Neural cell (in vitro differentiated cells): ENCODE results near the gene ALDH3A2. TPM values are rescaled to one million over a fixed set of nuclear protein-coding genes. Genes with fewer than 3 reads are reported as not detected.

Source experiments
- H2AFZ ChIP-seq: fragments of 200-600, 300-800 bp; sonication (generic), shearing (Covaris generic); 2 replicates; pipeline ENCODE4 v1.6.0; 2014; ENCODE audit warnings: low read depth, mild to moderate bottlenecking, antibody characterized with exemption, low read length, moderate library complexity
- H3F3A ChIP-seq: fragments of 200-600 bp; shearing (Covaris generic); 2 replicates; pipeline ENCODE4 v1.6.1; 2016; ENCODE audit warnings: mild to moderate bottlenecking, moderate library complexity, mixed read lengths, antibody characterized with exemption, low read length; ENCODE audit not compliant: insufficient read depth, poor library complexity, severe bottlenecking
- H3K27ac ChIP-seq: fragments of 200-600, 300-800 bp; sonication (generic), shearing (Covaris generic); 2 replicates; pipeline ENCODE4 v1.5.1; 2014; ENCODE audit warnings: mild to moderate bottlenecking, low read length, moderate library complexity
- H3K27me3 ChIP-seq: fragments of 300-800, 200-600 bp; sonication (generic), shearing (Covaris generic); 2 replicates; pipeline ENCODE4 v1.6.0; 2014; ENCODE audit warnings: mild to moderate bottlenecking, low read depth, low read length, moderate library complexity; ENCODE audit not compliant: insufficient read depth
- H3K36me3 ChIP-seq: fragments of 300-800, 200-600 bp; sonication (generic), shearing (Covaris generic); 2 replicates; pipeline ENCODE4 v1.5.1; 2014; ENCODE audit warnings: mild to moderate bottlenecking, antibody characterized with exemption, low read length, moderate library complexity; ENCODE audit not compliant: insufficient read depth
- H3K4me2 ChIP-seq: fragments of 300-800, 200-600 bp; sonication (generic), shearing (Covaris generic); 2 replicates; pipeline ENCODE4 v1.6.0; 2014; ENCODE audit warnings: mild to moderate bottlenecking, low read length
- H3K4me3 ChIP-seq: fragments of 300-800, 200-600 bp; sonication (generic), shearing (Covaris generic); 2 replicates; pipeline ENCODE4 v1.5.1; 2014; ENCODE audit warnings: mild to moderate bottlenecking, low read length, moderate library complexity
- H3K79me2 ChIP-seq: fragments of 200-600 bp; shearing (Covaris generic); replicated peaks from 2 replicates; pipeline ENCODE4 v1.6.0; 2014; ENCODE audit warnings: mild to moderate bottlenecking, low read length, moderate library complexity; ENCODE audit not compliant: insufficient read depth
- H3K9ac ChIP-seq: fragments of 300-800, 200-600 bp; sonication (generic), shearing (Covaris generic); 2 replicates; pipeline ENCODE4 v1.6.1; 2016; ENCODE audit warnings: mild to moderate bottlenecking, low read length, mixed read lengths
- H3K9me2 ChIP-seq: fragments of 200-600 bp; shearing (Covaris generic); 2 replicates; pipeline ENCODE4 v1.6.1; 2016; ENCODE audit warnings: mild to moderate bottlenecking, low read length, mixed read lengths; ENCODE audit not compliant: insufficient read depth
- H3K9me3 ChIP-seq: fragments of 200-600, 300-800 bp; sonication (generic), shearing (Covaris generic); 2 replicates; pipeline ENCODE4 v1.6.1; 2016; ENCODE audit warnings: mild to moderate bottlenecking, mixed run types, low read length, moderate library complexity, mixed read lengths
- H4K20me1 ChIP-seq: fragments of 200-600 bp; shearing (Covaris generic); 2 replicates; pipeline ENCODE4 v1.6.1; 2016; ENCODE audit warnings: mild to moderate bottlenecking, mixed run types; ENCODE audit not compliant: insufficient read depth
- CTCF ChIP-seq: fragments of 450-650 bp; IDR thresholded peaks from 2 replicates; pipeline ENCODE4 v1.5.1; 2014; ENCODE audit warnings: antibody characterized with exemption, mild to moderate bottlenecking, moderate library complexity; ENCODE audit not compliant: poor library complexity, severe bottlenecking
- EP300 ChIP-seq: fragments of 450-650 bp; conservative IDR thresholded peaks from 2 replicates; pipeline ENCODE4 v1.6.1; 2014; ENCODE audit warnings: antibody characterized with exemption, mild to moderate bottlenecking, moderate library complexity; ENCODE audit not compliant: poor library complexity, severe bottlenecking
- EZH2 ChIP-seq: fragments of 200-600, 300-800 bp; shearing (Covaris generic), sonication (generic); IDR thresholded peaks from 2 replicates; pipeline ENCODE4 v1.6.1; 2014; ENCODE audit warnings: antibody characterized with exemption, low read length, borderline replicate concordance, mild to moderate bottlenecking; ENCODE audit not compliant: insufficient read depth, poor library complexity, severe bottlenecking
- MXI1 ChIP-seq: fragments of 450-650 bp; conservative IDR thresholded peaks from 2 replicates; pipeline ENCODE4 v1.6.1; 2014; ENCODE audit warnings: antibody characterized with exemption, mild to moderate bottlenecking; ENCODE audit not compliant: poor library complexity, severe bottlenecking
- POLR2AphosphoS5 ChIP-seq: IDR thresholded peaks from 2 replicates; pipeline ENCODE4 v1.6.1; 2012
- RAD21 ChIP-seq: fragments of 450-650 bp; conservative IDR thresholded peaks from 2 replicates; pipeline ENCODE4 v1.6.1; 2014; ENCODE audit warnings: antibody characterized with exemption, mild to moderate bottlenecking, moderate library complexity
- REST ChIP-seq: IDR thresholded peaks from 2 replicates; pipeline ENCODE4 v1.6.1; 2012; ENCODE audit warnings: borderline replicate concordance
- SMC3 ChIP-seq: fragments of 450-650 bp; conservative IDR thresholded peaks from 2 replicates; pipeline ENCODE4 v1.6.1; 2014; ENCODE audit warnings: antibody characterized with exemption, mild to moderate bottlenecking, moderate library complexity; ENCODE audit not compliant: poor library complexity
- TAF1 ChIP-seq: IDR thresholded peaks from 2 replicates; pipeline ENCODE4 v1.6.1; 2012; ENCODE audit warnings: low read depth
- polyA plus RNA-seq: library from polyadenylated mRNA; depleted of rRNA; stranded (reverse); fragments of >200 nt; gene quantifications from 2 replicates; pipeline ENCODE4 v1.2.3, GENCODE V29; 2014

Gene ALDH3A2
- polyA plus RNA-seq, 1 donor from 2014 or later, result 51.2 TPM

- Histone ChIP-seq H4K20me1 (no peaks in the 10 kb centered on the region), H3K27me3 (no peaks in the 10 kb centered on the region), H3K9me3 (peaks cover 16% of the 10 kb centered on the region), H3K9ac (no peak overlapping the region), H3K4me3 (no peak overlapping the region), H3K27ac (no peak overlapping the region), H3K9me2 (no peaks in the 10 kb centered on the region), H2AFZ (no peak overlapping the region), H3K4me2 (no peak overlapping the region), H3F3A (no peaks in the 10 kb centered on the region), H3K79me2 (no peaks in the 10 kb centered on the region), H3K36me3 (no peaks in the 10 kb centered on the region)
- TF ChIP-seq REST (no peak), MXI1 (no peak), RAD21 (no peak), EZH2 (no peak), TAF1 (no peak), CTCF (no peak), EP300 (no peak), POLR2AphosphoS5 (no peak), SMC3 (no peak)
These were observed 33.7 kb upstream of the ALDH3A2 start for GRCh38 chr17:19614900-19615299.

GRCh38 chr17:19618015-19618414 lies 30.5 kb upstream of the ALDH3A2 start:
- Histone ChIP-seq H3F3A (no peaks in the 10 kb centered on the region), H4K20me1 (no peaks in the 10 kb centered on the region), H3K27me3 (no peaks in the 10 kb centered on the region), H3K4me2 (no peak overlapping the region), H3K27ac (no peak overlapping the region), H3K9me3 (peaks cover 16% of the 10 kb centered on the region), H3K9me2 (no peaks in the 10 kb centered on the region), H2AFZ (no peak overlapping the region), H3K9ac (no peak overlapping the region), H3K36me3 (no peaks in the 10 kb centered on the region), H3K79me2 (no peaks in the 10 kb centered on the region), H3K4me3 (no peak overlapping the region)
- TF ChIP-seq MXI1 (no peak), EP300 (no peak), TAF1 (no peak), EZH2 (no peak), RAD21 (no peak), SMC3 (no peak), REST (no peak), CTCF (no peak), POLR2AphosphoS5 (no peak)
